ENCODE measurements around the gene PLEK2. TPM values are rescaled to one million over a fixed set of nuclear protein-coding genes. Genes with fewer than 3 reads are reported as not detected.

PLEK2 gene
- total RNA-seq, 1 donor from 2014 or later, result not detected

GRCh38 chr14:67442139-67442906, 30.4 kb upstream of the PLEK2 start:
- H3K4me3 Mint-ChIP-seq, result no peak overlapping the region
- no peaks in the 10 kb centered on the region for H3K27me3 Mint-ChIP-seq (ENCODE audit: low read depth)
- H3K4me1 Mint-ChIP-seq, result peaks cover 7% of the 10 kb centered on the region
- TF ChIP-seq, protein P1, sequence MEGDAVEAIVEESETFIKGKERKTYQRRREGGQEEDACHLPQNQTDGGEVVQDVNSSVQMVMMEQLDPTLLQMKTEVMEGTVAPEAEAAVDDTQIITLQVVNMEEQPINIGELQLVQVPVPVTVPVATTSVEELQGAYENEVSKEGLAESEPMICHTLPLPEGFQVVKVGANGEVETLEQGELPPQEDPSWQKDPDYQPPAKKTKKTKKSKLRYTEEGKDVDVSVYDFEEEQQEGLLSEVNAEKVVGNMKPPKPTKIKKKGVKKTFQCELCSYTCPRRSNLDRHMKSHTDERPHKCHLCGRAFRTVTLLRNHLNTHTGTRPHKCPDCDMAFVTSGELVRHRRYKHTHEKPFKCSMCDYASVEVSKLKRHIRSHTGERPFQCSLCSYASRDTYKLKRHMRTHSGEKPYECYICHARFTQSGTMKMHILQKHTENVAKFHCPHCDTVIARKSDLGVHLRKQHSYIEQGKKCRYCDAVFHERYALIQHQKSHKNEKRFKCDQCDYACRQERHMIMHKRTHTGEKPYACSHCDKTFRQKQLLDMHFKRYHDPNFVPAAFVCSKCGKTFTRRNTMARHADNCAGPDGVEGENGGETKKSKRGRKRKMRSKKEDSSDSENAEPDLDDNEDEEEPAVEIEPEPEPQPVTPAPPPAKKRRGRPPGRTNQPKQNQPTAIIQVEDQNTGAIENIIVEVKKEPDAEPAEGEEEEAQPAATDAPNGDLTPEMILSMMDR (conservative IDR thresholded peaks at IDR 0.05), result no peak
- no peaks in the 10 kb centered on the region for H3K9me3 Mint-ChIP-seq
- DNase-seq (ENCODE audit: low read depth, low spot score), result no peak
- H3K27ac Mint-ChIP-seq (ENCODE audit: unreplicated experiment), result no peak overlapping the region
- H3K36me3 Mint-ChIP-seq (ENCODE audit: low read depth), result no peaks in the 10 kb centered on the region

- H3K27ac Mint-ChIP-seq (ENCODE audit: unreplicated experiment), result no peak overlapping the region
- TF ChIP-seq, protein P1 (conservative IDR thresholded peaks at IDR 0.05), result no peak
- H3K27me3 Mint-ChIP-seq (ENCODE audit: low read depth), result peaks cover 3% of the 10 kb centered on the region
- no peak overlapping the region for H3K4me3 Mint-ChIP-seq
- H3K36me3 Mint-ChIP-seq (ENCODE audit: low read depth), result no peaks in the 10 kb centered on the region
- peaks cover 7% of the 10 kb centered on the region for H3K4me1 Mint-ChIP-seq
- H3K9me3 Mint-ChIP-seq, result no peaks in the 10 kb centered on the region
- no peak for DNase-seq (ENCODE audit: low read depth, low spot score)
These were observed 29.7 kb upstream of the PLEK2 start for GRCh38 chr14:67441672-67442071.

DNA sequence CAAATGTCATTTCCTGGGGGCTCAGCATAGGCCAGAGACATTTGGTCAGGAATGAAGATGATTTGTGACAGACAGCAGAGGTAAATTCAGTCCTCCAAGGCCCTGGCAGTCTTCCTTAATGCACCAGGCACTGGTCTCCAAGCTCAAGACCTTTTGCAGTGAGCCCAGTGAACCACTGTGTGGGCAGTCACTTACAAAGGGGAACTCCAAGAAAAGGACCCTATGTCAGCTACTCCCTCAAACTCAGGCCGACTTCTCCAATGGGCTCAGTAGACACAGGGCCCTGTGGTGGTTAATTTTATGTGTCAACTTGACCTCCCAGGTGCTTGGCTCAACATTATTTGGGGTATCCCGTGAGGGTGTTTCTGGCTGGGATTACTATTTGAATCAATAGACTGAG, 29.3 kb upstream of the PLEK2 start:
- Mint-ChIP-seq H3K4me1 (peaks cover 4% of the 10 kb centered on the region), H3K9me3 (no peaks in the 10 kb centered on the region), H3K27me3 (ENCODE audit: low read depth) (peaks cover 3% of the 10 kb centered on the region), H3K36me3 (ENCODE audit: low read depth) (no peaks in the 10 kb centered on the region), H3K27ac (ENCODE audit: unreplicated experiment) (peak overlapping the region; percentile 12), H3K4me3 (no peak overlapping the region)
- TF ChIP-seq, protein P1 (conservative IDR thresholded peaks at IDR 0.05), result no peak
- no peak for DNase-seq (ENCODE audit: low read depth, low spot score)

DNA sequence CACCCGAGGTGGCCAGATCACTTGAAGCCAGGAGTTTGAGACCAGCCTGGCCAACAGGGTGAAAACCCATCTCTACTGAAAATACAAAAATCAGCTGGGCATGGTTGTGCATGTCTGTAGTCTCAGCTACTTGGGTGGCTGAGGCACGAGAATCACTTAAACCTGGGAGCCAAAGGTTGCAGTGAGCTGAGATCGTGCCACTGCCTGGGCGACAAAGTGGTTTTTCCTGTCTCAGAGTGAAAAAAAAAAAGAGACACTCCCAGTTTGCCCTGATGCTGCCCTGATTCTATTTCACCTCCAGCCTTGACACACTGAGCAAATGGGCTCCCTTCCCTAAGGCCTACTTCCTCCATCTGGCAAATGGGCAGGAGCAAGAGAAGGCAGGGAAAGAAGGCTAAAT, 28.5 kb upstream of the PLEK2 start:
- no peaks in the 10 kb centered on the region for H3K9me3 Mint-ChIP-seq
- H3K27me3 Mint-ChIP-seq (ENCODE audit: low read depth), result peaks cover 3% of the 10 kb centered on the region
- DNase-seq (ENCODE audit: low read depth, low spot score), result no peak
- no peak overlapping the region for H3K27ac Mint-ChIP-seq (ENCODE audit: unreplicated experiment)
- H3K4me3 Mint-ChIP-seq, result no peak overlapping the region
- TF ChIP-seq, protein P1 (conservative IDR thresholded peaks at IDR 0.05), result no peak
- no peaks in the 10 kb centered on the region for H3K36me3 Mint-ChIP-seq (ENCODE audit: low read depth)
- no peaks in the 10 kb centered on the region for H3K4me1 Mint-ChIP-seq

DNA sequence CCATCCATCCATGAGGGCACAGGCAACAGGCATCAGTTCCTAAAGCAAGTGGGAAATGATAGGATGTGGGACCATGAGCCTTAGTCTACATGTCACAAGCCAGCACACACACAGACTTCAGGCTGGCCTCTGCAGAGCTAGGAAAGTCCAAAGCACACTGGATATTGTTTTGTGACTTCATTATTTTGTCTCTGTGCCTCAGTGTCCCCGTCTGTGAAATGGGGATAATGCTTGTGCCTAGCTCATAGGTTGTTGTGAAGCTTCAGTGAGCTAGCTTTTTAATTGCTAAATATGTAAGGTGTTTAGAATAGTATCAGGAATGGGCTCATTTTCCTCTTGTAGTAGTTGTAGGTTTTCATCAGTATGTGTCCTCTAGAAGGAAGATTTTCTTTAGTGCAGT, 27.0 kb upstream of the PLEK2 start:
- H3K4me3 Mint-ChIP-seq, result no peak overlapping the region
- H3K27me3 Mint-ChIP-seq (ENCODE audit: low read depth), result peaks cover 3% of the 10 kb centered on the region
- DNase-seq (ENCODE audit: low read depth, low spot score), result no peak
- H3K36me3 Mint-ChIP-seq (ENCODE audit: low read depth), result no peaks in the 10 kb centered on the region
- no peaks in the 10 kb centered on the region for H3K9me3 Mint-ChIP-seq
- H3K4me1 Mint-ChIP-seq, result no peaks in the 10 kb centered on the region
- no peak overlapping the region for H3K27ac Mint-ChIP-seq (ENCODE audit: unreplicated experiment)
- TF ChIP-seq, protein P1 (conservative IDR thresholded peaks at IDR 0.05), result no peak

Data from neural crest cell (in vitro differentiated cells).